Spleen (tissue), 7 donors: ENCODE results near the gene TNFSF10.

Experiments used
- POLR2A ChIP-seq, 3 donors: fragments of 450-650 bp; IDR thresholded peaks; one replicate each; pipeline ENCODE4 v1.5.1; 2017; ENCODE audit warnings: antibody characterized with exemption in 3 of 3, mild to moderate bottlenecking in 1 of 3
- POLR2AphosphoS5 ChIP-seq, 3 donors: sonication (generic); formaldehyde crosslinking; IDR thresholded peaks; one replicate each; pipeline ENCODE4 v1.5.1; 2017; ENCODE audit warnings: antibody characterized with exemption in 3 of 3
- TF ChIP-seq, protein P1 (sequence below), 11 experiments: fragments of 200-600 bp in 7 of 11; fragments of 450-650 bp in 4 of 11; sonication (generic) in 4 of 11; IDR thresholded peaks in 8 of 11; conservative IDR thresholded peaks in 3 of 11; 1 replicate in 7 of 11; 2 replicates in 4 of 11; pipeline versions ENCODE4 v1.4.0 to v1.8.0; 2016 to 2021; ENCODE audit warnings: antibody characterized with exemption in 11 of 11, inconsistent platforms in 4 of 11, mild to moderate bottlenecking in 1 of 11
- donor health status: DM: no; HTN: no; CAD: no; lungs with moderate emphysema.
- donor health status: DM: no; HTN: no; CAD: no.
- donor health status: DM: no; HTN: no; CAD: no.

DNA sequence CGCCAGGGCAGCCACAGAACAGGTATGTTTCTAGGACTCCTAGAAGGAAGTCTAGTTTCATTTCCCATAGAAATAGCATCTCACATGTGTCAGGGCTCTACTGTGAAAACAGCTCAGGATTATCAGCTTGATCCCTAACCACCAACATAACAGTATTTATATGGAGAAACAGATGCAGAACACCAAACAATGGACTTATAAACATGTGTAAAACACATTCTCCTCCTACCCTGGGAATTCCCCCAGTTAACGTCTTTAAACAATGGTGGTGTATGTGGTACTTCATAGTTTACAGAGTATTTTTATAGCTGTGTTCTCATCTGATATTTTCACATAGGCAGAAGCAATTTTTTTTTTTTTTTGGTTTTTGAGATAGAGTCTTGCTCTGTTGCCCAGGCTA is 9.7 kb downstream of the TNFSF10 start:
- no peak for TF ChIP-seq POLR2A (IDR thresholded peaks at IDR 0.05)
- TF ChIP-seq, protein P1, sequence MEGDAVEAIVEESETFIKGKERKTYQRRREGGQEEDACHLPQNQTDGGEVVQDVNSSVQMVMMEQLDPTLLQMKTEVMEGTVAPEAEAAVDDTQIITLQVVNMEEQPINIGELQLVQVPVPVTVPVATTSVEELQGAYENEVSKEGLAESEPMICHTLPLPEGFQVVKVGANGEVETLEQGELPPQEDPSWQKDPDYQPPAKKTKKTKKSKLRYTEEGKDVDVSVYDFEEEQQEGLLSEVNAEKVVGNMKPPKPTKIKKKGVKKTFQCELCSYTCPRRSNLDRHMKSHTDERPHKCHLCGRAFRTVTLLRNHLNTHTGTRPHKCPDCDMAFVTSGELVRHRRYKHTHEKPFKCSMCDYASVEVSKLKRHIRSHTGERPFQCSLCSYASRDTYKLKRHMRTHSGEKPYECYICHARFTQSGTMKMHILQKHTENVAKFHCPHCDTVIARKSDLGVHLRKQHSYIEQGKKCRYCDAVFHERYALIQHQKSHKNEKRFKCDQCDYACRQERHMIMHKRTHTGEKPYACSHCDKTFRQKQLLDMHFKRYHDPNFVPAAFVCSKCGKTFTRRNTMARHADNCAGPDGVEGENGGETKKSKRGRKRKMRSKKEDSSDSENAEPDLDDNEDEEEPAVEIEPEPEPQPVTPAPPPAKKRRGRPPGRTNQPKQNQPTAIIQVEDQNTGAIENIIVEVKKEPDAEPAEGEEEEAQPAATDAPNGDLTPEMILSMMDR (IDR thresholded peaks at IDR 0.05 in 8 of 11, conservative IDR thresholded peaks at IDR 0.05 in 3 of 11) = no peak
- TF ChIP-seq POLR2AphosphoS5 (IDR thresholded peaks at IDR 0.05) = no peak
